Activated CD8-positive, alpha-beta memory T cell treated with anti-CD3 and anti-CD28 coated beads, Interleukin-2, amount 50 U/mL, for 24 hours (primary cell): ENCODE results near the gene IPP.
A peak's percentile ranks its signal among the peaks of the same experiment; 100 is the strongest.
"Not testable (repeated sequence)": the region's sequence is repeated elsewhere in the genome, so short reads cannot be mapped to it uniquely, and the experiment has no call there.

Experiments used
- DNase-seq: peaks from one replicate; pipeline ENCODE4 v3.0.0-alpha.2; 2020; ENCODE audit errors: extremely low read depth

Gene IPP

GRCh38 chr1:45739641-45740156 lies 10.8 kb downstream of the IPP start:
- DNase-seq, result not testable (repeated sequence)

- no peak for DNase-seq
Observed at GRCh38 chr1:45739137-45739536, 11.3 kb downstream of the IPP start.

GRCh38 chr1:45730780-45731319 lies 19.6 kb downstream of the IPP start:
- DNase-seq, result no peak

- no peak for DNase-seq
Observed at GRCh38 chr1:45730075-45730779, 20.2 kb downstream of the IPP start.

DNA sequence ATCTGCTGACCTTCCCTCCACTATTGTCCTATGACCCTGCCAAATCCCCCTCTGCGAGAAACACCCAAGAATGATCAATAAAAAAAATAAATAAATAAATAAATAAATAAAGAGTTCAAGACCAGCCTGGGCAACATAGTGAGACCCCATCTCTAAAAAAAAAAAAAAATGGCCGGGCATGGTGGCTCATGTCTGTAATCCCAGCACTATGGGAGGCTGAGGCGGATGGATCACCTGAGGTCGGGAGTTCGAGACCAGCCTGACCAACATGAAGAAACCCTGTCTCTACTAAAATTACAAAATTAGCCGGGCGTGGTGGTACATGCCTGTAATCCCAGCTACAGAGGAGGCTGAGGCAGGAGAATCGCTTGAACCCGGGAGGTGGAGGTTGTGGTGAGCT lies 24.4 kb downstream of the IPP start:
- not testable (repeated sequence) for DNase-seq

- no peak for DNase-seq
Observed at GRCh38 chr1:45723248-45723930, 27.1 kb downstream of the IPP start.

GRCh38 chr1:45722809-45723208 lies 27.6 kb downstream of the IPP start:
- DNase-seq, result no peak

DNA sequence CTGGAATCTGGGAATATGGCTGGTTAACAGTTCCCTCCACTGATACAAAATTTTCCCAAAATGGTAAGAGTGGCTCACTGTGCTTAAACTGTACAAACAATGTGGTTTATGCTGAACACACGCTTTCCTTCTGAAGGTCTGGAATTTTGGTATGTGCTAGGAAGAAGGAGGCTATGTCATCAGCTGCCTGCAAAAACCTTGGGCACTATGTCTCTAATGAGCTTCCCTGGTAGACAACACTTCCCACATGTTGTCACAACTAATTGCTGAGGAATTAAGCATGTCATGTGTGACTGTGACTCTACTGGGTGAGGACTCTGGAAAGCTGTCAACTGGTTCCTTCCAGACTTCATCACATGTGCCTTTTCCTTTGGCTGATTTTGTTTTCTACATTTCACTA lies 29.2 kb downstream of the IPP start:
- DNase-seq, result no peak

- DNase-seq, result no peak
Observed at GRCh38 chr1:45718289-45718688, 32.2 kb downstream of the IPP start.

GRCh38 chr1:45717386-45717785 lies 33.1 kb downstream of the IPP start:
- DNase-seq, result not testable (repeated sequence)

- no peak for DNase-seq
Observed at GRCh38 chr1:45716700-45717099, 33.8 kb downstream of the IPP start.

GRCh38 chr1:45713711-45714110 lies 36.7 kb downstream of the IPP start:
- no peak for DNase-seq

GRCh38 chr1:45704637-45705036 lies 45.8 kb downstream of the IPP start:
- no peak for DNase-seq

DNA sequence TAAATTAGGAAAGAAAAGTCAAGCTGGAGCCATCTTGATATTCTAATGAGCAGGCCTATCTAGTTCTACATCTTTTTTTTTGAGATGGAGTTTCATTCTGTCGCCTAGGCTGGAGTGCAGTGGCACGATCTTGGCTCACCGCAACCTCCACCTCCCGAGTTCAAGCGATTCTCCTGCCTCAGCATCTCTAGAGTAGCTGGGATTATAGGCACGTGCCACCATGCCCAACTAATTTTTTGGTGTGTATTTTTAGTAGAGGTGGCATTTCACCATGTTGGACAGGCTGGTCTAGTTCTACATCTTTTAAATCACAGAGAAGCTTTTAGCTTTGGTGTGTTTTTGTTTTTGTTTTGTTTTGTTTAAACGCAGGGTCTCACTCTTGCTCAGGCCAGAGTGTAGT lies 55.6 kb downstream of the IPP start:
- DNase-seq, result no peak

GRCh38 chr1:45693811-45694210 lies 56.6 kb downstream of the IPP start:
- DNase-seq, result not testable (repeated sequence)

DNA sequence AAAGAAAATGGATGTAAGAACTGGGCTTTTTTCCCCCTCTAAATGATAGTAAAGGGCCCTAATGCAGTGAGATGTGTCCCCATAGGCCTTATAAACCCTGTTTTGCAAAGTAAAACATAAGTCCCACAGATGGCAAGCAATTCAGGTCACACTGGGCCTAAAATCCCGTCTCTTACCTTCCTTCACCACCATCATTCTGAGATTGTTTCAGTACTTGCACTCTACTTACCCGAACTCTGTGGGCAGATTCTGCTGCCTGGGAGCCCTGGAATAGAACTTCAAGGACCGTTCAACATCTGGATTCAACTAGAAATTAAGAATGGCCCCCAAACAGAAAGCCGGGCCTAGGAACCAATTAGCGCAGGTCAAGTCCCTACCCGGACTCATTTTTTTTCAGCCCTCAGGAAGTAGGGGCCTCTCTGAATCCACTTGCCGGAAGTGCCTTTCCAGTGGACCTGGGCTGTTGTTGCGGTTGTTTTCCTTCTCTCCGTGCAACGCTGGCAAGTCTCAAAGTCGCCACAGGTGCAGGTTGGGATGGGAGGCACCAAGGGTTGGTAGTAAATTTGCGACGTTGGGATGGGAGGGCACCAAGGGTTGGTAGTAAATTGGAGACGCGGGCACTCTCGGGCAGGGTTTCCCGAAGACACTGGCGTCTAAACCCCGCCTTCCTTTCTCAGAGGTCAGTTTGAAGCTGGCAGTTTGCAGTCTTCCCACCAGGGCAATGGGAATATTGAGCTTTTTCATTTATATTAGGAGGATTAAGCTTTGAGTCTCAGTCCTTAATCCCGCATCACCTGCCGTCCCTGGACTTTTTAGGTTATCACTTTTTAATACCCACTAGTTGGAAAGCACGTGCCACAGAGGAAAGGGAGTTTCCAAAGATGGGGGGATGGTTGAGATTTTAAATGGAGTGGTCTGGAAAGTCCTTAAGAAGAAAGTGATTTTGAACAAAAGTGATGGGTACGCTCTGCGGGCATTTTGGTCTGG lies 62.4 kb downstream of the IPP start, which contains the start of gene TMEM69:
Gene TMEM69, plus strand, starts transcription at position 428 of the 987 bp plus-strand sequence. CDS start 2,888 bp downstream, outside the sequence.
- DNase-seq, result peak; percentile 49

GRCh38 chr1:45687014-45687753 lies 63.3 kb downstream of the IPP start:
- DNase-seq, result peak; percentile 93

- DNase-seq, result peak; percentile 96
Observed at GRCh38 chr1:45686288-45687013, 64.0 kb downstream of the IPP start, which contains the start of gene GPBP1L1. GPBP1L1 (minus strand) TSS chr1:45686533; CDS start chr1:45659087, 27,446 bp downstream.

GRCh38 chr1:45686015-45686287 lies 64.5 kb downstream of the IPP start:
- peak; percentile 23 for DNase-seq

GRCh38 chr1:45685308-45686014 lies 65.0 kb downstream of the IPP start:
- DNase-seq, result no peak
